GM18507 (cell line): Measurements from ENCODE around the gene ULBP3.
"Not testable (repeated sequence)": the region's sequence is repeated elsewhere in the genome, so short reads cannot be mapped to it uniquely, and the experiment has no call there.

ENCODE experiments used
- DNase-seq: peaks from one replicate; pipeline ENCODE4 v3.0.0; 2011; ENCODE audit warnings: low read depth; ENCODE audit not compliant: insufficient read length; ENCODE audit errors: extremely low spot score
- FAIRE-seq: peaks from 2 replicates; lab custom pipeline; 2011; peaks lifted over from hg19 to GRCh38; lab: Jason Lieb, UNC

Gene ULBP3

DNA sequence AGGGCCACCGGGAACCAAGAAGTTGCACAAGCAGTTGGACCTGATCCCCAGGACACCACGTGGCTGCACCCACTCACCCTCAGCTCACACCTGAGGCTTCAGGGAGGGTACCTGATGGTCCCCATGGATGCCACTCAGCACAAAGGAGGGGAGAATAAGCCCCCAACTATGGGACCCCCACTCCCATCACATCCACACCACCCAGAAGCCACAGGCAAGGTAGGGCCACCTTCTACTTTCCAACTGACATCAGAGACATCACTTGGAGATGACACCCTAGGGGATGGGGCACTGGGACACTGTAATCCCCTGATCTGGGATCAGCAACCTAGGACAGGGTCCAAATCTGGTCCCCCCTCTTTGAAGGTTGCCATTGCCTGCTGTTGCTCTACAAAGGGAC, 44.9 kb downstream of the ULBP3 start:
- DNase-seq, FAIRE-seq: not testable (repeated sequence)

GRCh38 chr6:150021870-150022269, 47.1 kb downstream of the ULBP3 start:
- not testable (repeated sequence) for FAIRE-seq, DNase-seq

GRCh38 chr6:150018846-150019580, 49.9 kb downstream of the ULBP3 start:
- no peak for DNase-seq
- no peak for FAIRE-seq

DNA sequence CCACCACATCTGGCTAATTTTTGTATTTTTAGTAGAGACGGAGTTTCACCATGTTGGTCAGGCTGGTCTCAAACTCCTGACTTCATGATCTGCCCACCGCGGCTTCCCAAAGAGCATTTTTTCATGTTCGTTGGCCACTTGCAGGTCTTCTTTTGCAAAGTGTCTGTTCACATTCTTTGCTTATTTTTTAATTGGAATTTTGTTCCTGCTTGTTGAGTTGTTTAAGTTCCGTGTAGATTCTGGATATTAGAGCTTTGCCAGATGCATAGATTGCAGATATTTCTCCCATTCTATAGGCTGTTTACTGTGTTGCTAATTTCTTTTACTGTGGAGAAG, 51.8 kb downstream of the ULBP3 start:
- not testable (repeated sequence) for DNase-seq, FAIRE-seq

GRCh38 chr6:150016324-150017185, 52.4 kb downstream of the ULBP3 start:
- peak; percentile 60 for FAIRE-seq
- no peak for DNase-seq

DNA sequence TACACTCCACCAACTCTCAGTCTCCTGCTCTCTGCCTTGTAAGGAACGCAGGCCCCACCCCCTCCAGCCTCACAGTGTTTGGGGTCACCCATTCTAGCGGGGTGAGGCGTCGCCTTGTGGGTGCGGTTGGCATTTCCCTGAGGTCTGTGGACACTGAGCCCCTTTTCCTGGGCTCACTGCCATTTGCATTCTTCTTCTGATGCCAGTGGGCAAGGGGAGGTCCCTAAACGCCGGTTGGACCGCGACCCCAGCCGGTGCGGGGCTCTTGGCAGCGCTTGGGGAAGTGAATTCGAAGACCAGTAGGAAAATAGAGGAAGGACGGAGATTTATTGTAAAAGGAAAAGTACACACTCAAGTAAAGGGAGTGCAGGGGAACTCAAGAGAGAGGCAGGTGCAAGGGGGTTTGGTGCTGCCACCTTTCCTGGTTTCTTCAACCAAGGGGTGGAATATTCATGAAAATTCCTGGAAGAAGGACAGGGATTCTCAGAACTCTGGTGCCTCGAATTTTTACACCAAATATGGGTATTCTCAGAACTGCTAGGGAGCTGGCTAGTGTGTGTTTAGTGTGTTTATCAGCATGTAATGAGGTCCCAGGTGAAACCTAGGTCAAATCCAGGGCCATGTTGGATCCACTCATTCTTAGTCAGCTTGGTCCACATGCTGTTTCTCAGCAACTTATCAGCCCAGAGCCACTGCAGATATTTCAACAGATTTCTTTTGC, 53.5 kb downstream of the ULBP3 start:
- DNase-seq, FAIRE-seq: not testable (repeated sequence)

GRCh38 chr6:150014623-150015280, 54.2 kb downstream of the ULBP3 start:
- DNase-seq, FAIRE-seq: not testable (repeated sequence)

DNA sequence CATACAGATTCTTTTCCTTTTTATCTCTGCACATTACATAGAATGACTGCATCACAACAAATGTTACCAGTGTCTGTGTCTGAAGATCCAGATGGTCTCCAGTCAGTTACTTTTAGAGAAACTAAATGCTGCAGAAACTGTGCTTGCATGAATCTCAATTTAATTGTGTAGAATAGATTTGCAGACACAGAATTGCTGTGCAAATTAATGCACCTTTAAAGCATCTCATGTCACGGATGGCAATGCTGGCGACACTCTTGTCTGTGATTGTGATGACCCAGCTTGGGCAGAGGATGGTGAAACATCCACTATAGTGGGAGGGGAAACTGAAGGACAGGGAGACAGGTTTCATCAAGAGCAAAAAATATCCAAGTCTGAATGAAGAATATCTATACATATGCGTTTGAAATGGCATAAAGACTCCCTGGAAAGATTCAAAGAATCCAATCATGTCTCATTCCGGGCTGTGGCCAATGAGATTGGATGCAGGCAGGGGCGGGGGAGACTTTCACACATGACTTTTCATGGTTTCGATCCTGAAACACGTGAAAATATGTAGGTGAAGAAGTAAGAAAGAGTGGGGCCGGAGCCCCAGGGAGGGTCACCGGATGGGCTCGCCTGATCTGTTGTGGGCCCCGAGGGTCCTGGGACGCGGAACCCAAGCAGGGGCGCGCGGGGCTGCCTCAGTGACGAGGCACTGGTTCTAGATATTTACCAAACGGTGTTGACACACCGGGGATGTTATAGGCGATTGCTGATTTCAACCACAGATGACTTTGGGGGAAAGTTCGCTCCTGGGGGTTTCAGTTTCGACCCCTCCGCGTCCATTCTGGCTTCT, 54.9 kb downstream of the ULBP3 start:
- DNase-seq, FAIRE-seq: not testable (repeated sequence)

DNA sequence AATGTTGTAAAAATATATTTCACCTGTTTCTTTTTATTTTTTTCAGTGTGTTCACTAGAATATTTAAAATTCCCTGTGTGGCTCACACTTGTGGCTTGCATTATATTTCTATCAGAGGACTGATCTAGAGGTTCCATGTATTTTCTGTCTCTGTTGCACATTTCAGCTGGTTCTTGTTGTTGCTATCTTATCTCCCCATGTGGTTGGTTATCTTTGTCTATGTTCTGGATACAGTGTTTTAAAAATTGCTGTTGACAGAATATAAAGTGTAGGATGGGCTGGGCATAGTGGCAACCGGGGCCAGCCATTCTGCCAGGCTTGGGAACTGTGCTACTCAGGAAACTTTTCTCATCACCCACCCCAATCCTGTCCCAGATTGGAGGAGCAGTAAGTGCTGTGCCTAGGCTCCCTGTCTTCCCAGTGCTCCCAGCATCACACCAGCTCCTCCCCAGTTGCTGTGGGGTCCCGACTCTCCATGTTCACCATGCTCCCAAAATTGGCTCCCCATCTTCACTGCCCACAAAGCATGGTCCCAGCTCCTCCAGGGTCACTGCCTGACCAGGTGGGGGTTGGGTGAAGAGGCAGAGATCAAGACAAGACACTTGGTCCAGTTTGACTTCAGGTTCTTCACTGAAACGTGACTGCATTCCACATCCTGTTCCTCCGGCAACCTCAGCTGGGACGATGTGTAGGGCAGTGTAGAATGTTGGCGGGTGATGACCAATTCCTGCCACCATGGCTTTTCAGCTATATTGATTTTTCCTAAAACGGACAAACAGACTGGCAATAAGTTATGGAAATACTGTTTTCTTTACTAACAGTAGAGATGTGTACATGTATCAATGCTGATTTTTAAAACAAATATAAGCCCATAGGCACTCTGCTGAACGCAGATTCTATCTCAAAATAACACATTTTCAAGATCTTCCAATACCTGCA, 55.8 kb downstream of the ULBP3 start:
- not testable (repeated sequence) for FAIRE-seq

More for the DNA sequence above, 55.8 kb downstream of the ULBP3 start:
- not testable (repeated sequence) for DNase-seq
